GM19239 (cell line): ENCODE results near the gene GABRE.

Experiments used
- DNase-seq: peaks from one replicate; pipeline ENCODE4 v3.0.0; 2011; ENCODE audit warnings: low spot score; ENCODE audit not compliant: insufficient read length
- FAIRE-seq: peaks from 2 replicates; lab custom pipeline; 2011; peaks lifted over from hg19 to GRCh38; lab: Jason Lieb, UNC

GABRE gene

GRCh38 chrX:151974336-151975227, at the start of gene GABRE:
TSS of gene GABRE (minus strand) at chrX:151974676. CDS start at chrX:151974625, 51 bp downstream.
- FAIRE-seq, result no peak
- no peak for DNase-seq

GRCh38 chrX:152020888-152021287, 46.4 kb upstream of the GABRE start:
- no peak for DNase-seq
- FAIRE-seq, result no peak

- no peak for FAIRE-seq
- DNase-seq, result no peak
These were observed 25.3 kb upstream of the GABRE start for GRCh38 chrX:151999813-152000212.

- FAIRE-seq, result no peak
- no peak for DNase-seq
These were observed 23.1 kb upstream of the GABRE start for GRCh38 chrX:151997539-151997938.

GRCh38 chrX:151996347-151996746, 21.9 kb upstream of the GABRE start:
- FAIRE-seq (no peak), DNase-seq (no peak)

GRCh38 chrX:151994476-151994875, 20.0 kb upstream of the GABRE start:
- FAIRE-seq (no peak), DNase-seq (no peak)

GRCh38 chrX:151988706-151989299, 14.3 kb upstream of the GABRE start:
- FAIRE-seq (no peak), DNase-seq (no peak)

- DNase-seq (no peak), FAIRE-seq (no peak)
These were observed 12.6 kb upstream of the GABRE start for GRCh38 chrX:151987108-151987507.

GRCh38 chrX:151985955-151986354, 11.5 kb upstream of the GABRE start:
- FAIRE-seq (no peak), DNase-seq (no peak)

GRCh38 chrX:151985531-151985930, 11.1 kb upstream of the GABRE start:
- FAIRE-seq, result no peak
- no peak for DNase-seq

- DNase-seq, result no peak
These were observed 10.4 kb upstream of the GABRE start for GRCh38 chrX:151984902-151985301.

GRCh38 chrX:151984328-151984727, 9.9 kb upstream of the GABRE start:
- no peak for FAIRE-seq

More at GRCh38 chrX:151984902-151985301, 10.4 kb upstream of the GABRE start:
- no peak for FAIRE-seq

GRCh38 chrX:151983186-151983585, 8.7 kb upstream of the GABRE start:
- no peak for FAIRE-seq
- DNase-seq, result no peak

More at GRCh38 chrX:151984328-151984727, 9.9 kb upstream of the GABRE start:
- no peak for DNase-seq

- DNase-seq, result no peak
- FAIRE-seq, result no peak
These were observed 7.7 kb upstream of the GABRE start for GRCh38 chrX:151982222-151982621.

GRCh38 chrX:151981129-151981528, 6.7 kb upstream of the GABRE start:
- DNase-seq (no peak), FAIRE-seq (no peak)

- FAIRE-seq (no peak), DNase-seq (no peak)
These were observed 3.4 kb upstream of the GABRE start for GRCh38 chrX:151977923-151978322.

GRCh38 chrX:151977009-151977408, 2.5 kb upstream of the GABRE start:
- FAIRE-seq (no peak), DNase-seq (no peak)

- DNase-seq, result no peak
- FAIRE-seq, result no peak
These were observed 1.3 kb upstream of the GABRE start for GRCh38 chrX:151975736-151976275.

GRCh38 chrX:151975228-151975593, 735 bp upstream of the GABRE start:
- DNase-seq (no peak), FAIRE-seq (no peak)

GRCh38 chrX:151973851-151974335, 583 bp downstream of the GABRE start:
- no peak for DNase-seq
- no peak for FAIRE-seq

GRCh38 chrX:151973060-151973661, 1.3 kb downstream of the GABRE start:
- FAIRE-seq (no peak), DNase-seq (no peak)
